Measurements from ENCODE around the gene HOXD4. TPM values are rescaled to one million over a fixed set of nuclear protein-coding genes. Genes with fewer than 3 reads are reported as not detected.

The HOXD4 gene
- total RNA-seq, 1 donor from 2014 or later, result not detected

DNA sequence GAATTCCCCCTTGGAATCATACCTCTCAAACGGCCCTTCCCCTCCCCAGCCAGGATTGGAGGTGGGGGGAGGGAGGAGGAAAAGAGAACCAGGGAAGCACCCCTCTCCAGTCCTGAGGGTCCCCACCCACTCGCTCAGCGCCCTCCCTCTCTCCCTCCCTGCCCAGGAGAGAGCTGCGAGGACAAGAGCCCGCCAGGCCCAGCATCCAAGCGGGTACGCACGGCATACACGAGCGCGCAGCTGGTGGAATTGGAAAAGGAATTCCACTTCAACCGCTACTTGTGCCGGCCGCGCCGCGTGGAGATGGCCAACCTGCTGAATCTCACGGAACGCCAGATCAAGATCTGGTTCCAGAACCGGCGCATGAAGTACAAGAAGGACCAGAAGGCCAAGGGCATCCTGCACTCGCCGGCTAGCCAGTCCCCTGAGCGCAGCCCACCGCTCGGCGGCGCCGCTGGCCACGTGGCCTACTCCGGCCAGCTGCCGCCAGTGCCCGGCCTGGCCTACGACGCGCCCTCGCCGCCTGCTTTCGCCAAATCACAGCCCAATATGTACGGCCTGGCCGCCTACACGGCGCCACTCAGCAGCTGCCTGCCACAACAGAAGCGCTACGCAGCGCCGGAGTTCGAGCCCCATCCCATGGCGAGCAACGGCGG lies 20.1 kb downstream of the HOXD4 start:
- no peaks in the 10 kb centered on the region for H3K4me1 Mint-ChIP-seq (ENCODE audit: low read depth)
- H3K36me3 Mint-ChIP-seq (ENCODE audit: low read depth), result peaks cover 2% of the 10 kb centered on the region
- no peak for DNase-seq (ENCODE audit: low spot score)
- peaks cover 74% of the 10 kb centered on the region for H3K27me3 Mint-ChIP-seq (ENCODE audit: low read depth)
- peaks cover 3% of the 10 kb centered on the region for H3K9me3 Mint-ChIP-seq (ENCODE audit: low read depth)
- H3K27ac Mint-ChIP-seq (ENCODE audit: unreplicated experiment), result no peak overlapping the region
- no peak overlapping the region for H3K4me3 Mint-ChIP-seq (ENCODE audit: unreplicated experiment)
- TF ChIP-seq, protein P1, sequence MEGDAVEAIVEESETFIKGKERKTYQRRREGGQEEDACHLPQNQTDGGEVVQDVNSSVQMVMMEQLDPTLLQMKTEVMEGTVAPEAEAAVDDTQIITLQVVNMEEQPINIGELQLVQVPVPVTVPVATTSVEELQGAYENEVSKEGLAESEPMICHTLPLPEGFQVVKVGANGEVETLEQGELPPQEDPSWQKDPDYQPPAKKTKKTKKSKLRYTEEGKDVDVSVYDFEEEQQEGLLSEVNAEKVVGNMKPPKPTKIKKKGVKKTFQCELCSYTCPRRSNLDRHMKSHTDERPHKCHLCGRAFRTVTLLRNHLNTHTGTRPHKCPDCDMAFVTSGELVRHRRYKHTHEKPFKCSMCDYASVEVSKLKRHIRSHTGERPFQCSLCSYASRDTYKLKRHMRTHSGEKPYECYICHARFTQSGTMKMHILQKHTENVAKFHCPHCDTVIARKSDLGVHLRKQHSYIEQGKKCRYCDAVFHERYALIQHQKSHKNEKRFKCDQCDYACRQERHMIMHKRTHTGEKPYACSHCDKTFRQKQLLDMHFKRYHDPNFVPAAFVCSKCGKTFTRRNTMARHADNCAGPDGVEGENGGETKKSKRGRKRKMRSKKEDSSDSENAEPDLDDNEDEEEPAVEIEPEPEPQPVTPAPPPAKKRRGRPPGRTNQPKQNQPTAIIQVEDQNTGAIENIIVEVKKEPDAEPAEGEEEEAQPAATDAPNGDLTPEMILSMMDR (IDR thresholded peaks at IDR 0.05), result no peak

DNA sequence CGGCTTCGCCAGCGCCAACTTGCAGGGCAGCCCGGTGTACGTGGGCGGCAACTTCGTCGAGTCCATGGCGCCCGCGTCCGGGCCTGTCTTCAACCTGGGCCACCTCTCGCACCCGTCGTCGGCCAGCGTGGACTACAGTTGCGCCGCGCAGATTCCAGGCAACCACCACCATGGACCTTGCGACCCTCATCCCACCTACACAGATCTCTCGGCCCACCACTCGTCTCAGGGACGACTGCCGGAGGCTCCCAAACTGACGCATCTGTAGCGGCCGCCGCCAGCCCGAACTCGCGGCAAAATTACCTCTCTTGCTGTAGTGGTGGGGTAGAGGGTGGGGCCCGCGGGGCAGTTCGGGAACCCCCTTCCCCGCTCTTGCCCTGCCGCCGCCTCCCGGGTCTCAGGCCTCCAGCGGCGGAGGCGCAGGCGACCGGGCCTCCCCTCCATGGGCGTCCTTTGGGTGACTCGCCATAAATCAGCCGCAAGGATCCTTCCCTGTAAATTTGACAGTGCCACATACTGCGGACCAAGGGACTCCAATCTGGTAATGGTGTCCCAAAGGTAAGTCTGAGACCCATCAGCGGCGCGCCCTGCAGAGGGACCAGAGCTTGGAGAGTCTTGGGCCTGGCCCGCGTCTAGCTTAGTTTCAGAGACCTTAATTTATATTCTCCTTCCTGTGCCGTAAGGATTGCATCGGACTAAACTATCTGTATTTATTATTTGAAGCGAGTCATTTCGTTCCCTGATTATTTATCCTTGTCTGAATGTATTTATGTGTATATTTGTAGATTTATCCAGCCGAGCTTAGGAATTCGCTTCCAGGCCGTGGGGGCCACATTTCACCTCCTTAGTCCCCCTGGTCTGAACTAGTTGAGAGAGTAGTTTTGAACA lies 20.9 kb downstream of the HOXD4 start:
- Mint-ChIP-seq H3K9me3 (ENCODE audit: low read depth) (peaks cover 5% of the 10 kb centered on the region), H3K4me3 (ENCODE audit: unreplicated experiment) (no peak overlapping the region), H3K36me3 (ENCODE audit: low read depth) (peaks cover 4% of the 10 kb centered on the region), H3K27me3 (ENCODE audit: low read depth) (peaks cover 74% of the 10 kb centered on the region), H3K4me1 (ENCODE audit: low read depth) (no peaks in the 10 kb centered on the region), H3K27ac (ENCODE audit: unreplicated experiment) (no peak overlapping the region)
- TF ChIP-seq, protein P1 (IDR thresholded peaks at IDR 0.05), result no peak
- no peak for DNase-seq (ENCODE audit: low spot score)

DNA sequence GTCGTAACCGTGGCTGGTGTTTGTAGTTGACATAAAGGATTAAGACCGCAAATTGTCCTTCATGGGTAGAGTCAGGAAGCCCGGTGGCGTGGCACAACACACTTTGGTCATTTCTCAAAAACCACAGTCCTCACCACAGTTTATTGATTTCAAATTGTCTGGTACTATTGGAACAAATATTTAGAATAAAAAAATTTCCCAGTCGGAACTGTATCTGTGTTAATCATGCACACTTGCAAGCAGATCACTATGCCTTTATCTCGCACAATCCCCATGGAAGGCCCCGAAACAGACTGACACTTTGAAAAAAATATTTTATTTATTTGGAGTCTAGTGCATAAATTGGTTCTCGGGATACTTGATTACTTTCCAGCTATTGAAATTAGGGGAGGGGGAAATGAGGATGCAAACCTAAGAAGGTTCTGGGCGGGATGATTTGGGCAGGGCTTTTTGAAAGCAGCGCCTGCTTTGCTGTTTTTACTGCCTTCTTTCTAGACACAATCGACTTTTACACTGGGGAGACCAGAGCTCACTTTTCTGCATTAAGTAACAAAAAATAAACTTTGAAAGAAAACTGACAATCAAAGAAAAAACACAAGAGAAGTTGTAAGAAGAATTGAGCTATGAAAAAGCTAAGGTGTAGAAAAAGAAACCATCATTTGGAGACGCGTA lies 21.7 kb downstream of the HOXD4 start:
- Mint-ChIP-seq H3K9me3 (ENCODE audit: low read depth) (peaks cover 5% of the 10 kb centered on the region), H3K4me3 (ENCODE audit: unreplicated experiment) (no peak overlapping the region), H3K27me3 (ENCODE audit: low read depth) (peaks cover 73% of the 10 kb centered on the region), H3K36me3 (ENCODE audit: low read depth) (peaks cover 4% of the 10 kb centered on the region), H3K4me1 (ENCODE audit: low read depth) (no peaks in the 10 kb centered on the region), H3K27ac (ENCODE audit: unreplicated experiment) (no peak overlapping the region)
- TF ChIP-seq, protein P1 (IDR thresholded peaks at IDR 0.05), result no peak
- DNase-seq (ENCODE audit: low spot score), result no peak

DNA sequence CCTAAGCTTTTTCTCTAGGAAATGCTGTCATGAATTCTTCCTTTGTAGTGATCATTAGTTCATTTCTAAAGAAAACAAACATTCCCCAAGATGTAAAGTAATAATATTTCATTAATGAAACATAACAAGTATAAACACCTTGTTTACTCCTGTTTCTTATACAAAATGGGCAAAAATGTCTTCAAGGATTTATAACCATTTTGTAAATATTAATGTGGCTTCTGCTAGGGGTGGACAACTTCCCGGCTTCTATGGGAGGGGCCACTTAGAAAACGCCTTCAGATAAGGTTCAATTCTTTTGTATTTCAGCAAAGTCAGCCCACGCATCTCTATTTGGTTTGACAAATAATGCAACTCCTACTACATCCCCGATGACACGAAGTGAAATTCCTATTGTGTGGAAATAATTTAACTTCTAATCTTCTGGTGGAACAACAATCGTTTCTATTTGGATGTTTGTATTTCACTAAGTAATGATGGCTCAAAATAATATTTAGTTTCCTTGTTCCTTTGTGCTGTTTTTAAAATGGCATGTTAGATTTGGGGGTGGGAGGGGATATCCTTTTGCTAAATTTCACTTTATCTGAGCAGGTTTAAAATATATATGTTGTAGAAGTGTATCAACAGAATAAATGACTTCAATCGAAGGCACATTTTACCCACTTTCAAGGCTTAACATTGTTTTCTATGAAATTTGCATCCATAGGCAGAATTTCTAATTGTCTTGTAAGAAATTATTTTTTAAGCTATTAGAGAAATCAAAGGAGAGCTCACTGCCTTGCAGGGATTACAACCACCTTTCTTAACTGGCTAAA lies 22.4 kb downstream of the HOXD4 start:
- peaks cover 5% of the 10 kb centered on the region for H3K9me3 Mint-ChIP-seq (ENCODE audit: low read depth)
- H3K4me1 Mint-ChIP-seq (ENCODE audit: low read depth), result no peaks in the 10 kb centered on the region
- no peak for DNase-seq (ENCODE audit: low spot score)
- H3K27ac Mint-ChIP-seq (ENCODE audit: unreplicated experiment), result no peak overlapping the region
- H3K27me3 Mint-ChIP-seq (ENCODE audit: low read depth), result peaks cover 78% of the 10 kb centered on the region
- TF ChIP-seq, protein P1 (IDR thresholded peaks at IDR 0.05), result no peak
- no peak overlapping the region for H3K4me3 Mint-ChIP-seq (ENCODE audit: unreplicated experiment)
- peaks cover 4% of the 10 kb centered on the region for H3K36me3 Mint-ChIP-seq (ENCODE audit: low read depth)
